ENCODE measurements around the gene CRTC3.

DNA sequence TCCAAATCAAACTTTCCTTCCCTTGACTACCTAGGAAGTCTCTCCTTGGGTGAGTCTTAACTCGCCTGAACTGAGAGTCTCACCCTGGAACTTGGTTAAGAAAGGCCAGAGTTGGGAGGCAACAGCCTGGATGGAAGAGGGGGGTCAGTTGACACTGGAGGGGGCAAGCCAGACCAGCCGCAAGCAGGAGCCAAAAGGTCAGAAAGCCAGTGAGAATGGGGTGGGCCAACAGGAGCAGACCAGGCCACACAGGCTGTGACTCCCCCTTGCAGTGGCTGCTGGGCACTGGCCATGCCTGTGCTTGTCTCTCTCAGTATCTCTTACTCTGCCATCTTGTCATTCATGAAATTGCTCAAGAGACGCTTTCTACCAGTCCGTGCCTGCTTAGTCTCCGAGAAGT, 32.9 kb downstream of the CRTC3 start:
- TF ChIP-seq, protein P1, sequence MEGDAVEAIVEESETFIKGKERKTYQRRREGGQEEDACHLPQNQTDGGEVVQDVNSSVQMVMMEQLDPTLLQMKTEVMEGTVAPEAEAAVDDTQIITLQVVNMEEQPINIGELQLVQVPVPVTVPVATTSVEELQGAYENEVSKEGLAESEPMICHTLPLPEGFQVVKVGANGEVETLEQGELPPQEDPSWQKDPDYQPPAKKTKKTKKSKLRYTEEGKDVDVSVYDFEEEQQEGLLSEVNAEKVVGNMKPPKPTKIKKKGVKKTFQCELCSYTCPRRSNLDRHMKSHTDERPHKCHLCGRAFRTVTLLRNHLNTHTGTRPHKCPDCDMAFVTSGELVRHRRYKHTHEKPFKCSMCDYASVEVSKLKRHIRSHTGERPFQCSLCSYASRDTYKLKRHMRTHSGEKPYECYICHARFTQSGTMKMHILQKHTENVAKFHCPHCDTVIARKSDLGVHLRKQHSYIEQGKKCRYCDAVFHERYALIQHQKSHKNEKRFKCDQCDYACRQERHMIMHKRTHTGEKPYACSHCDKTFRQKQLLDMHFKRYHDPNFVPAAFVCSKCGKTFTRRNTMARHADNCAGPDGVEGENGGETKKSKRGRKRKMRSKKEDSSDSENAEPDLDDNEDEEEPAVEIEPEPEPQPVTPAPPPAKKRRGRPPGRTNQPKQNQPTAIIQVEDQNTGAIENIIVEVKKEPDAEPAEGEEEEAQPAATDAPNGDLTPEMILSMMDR (IDR thresholded peaks at IDR 0.05), result no peak
- TF ChIP-seq POLR2AphosphoS5 (IDR thresholded peaks at IDR 0.05; ENCODE audit: low read depth, low read length) (no peak), SIN3A (IDR thresholded peaks at IDR 0.05; ENCODE audit: borderline replicate concordance, insufficient read depth, low read depth, low read length) (no peak)
- TF ChIP-seq, protein P2, sequence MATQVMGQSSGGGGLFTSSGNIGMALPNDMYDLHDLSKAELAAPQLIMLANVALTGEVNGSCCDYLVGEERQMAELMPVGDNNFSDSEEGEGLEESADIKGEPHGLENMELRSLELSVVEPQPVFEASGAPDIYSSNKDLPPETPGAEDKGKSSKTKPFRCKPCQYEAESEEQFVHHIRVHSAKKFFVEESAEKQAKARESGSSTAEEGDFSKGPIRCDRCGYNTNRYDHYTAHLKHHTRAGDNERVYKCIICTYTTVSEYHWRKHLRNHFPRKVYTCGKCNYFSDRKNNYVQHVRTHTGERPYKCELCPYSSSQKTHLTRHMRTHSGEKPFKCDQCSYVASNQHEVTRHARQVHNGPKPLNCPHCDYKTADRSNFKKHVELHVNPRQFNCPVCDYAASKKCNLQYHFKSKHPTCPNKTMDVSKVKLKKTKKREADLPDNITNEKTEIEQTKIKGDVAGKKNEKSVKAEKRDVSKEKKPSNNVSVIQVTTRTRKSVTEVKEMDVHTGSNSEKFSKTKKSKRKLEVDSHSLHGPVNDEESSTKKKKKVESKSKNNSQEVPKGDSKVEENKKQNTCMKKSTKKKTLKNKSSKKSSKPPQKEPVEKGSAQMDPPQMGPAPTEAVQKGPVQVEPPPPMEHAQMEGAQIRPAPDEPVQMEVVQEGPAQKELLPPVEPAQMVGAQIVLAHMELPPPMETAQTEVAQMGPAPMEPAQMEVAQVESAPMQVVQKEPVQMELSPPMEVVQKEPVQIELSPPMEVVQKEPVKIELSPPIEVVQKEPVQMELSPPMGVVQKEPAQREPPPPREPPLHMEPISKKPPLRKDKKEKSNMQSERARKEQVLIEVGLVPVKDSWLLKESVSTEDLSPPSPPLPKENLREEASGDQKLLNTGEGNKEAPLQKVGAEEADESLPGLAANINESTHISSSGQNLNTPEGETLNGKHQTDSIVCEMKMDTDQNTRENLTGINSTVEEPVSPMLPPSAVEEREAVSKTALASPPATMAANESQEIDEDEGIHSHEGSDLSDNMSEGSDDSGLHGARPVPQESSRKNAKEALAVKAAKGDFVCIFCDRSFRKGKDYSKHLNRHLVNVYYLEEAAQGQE (IDR thresholded peaks at IDR 0.05; ENCODE audit: insufficient read depth in 1 of 2, low read depth in 2 of 2, low read length in 1 of 2), result no peak

Measured in Panc1 (cell line).